ENCODE data around the gene SLC28A1.

DNA sequence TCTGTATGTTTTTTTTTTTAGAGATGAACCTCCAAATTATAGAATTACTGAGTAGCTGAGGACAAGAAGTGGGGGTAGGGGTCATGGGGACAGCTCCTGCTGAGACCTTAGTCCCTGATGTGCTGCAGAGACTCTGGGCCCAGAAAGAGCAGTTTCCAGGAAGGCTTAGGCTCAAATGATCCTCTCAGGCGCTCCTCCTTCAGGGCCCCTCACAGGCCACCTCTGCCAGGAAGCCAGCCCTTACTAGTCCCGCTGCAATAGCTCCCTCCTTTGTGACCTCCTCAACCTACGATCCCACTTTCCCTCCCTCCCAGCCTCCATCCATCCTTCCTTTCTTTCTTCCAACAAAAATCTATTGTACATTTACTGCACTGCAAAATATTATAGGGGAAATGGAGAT lies 24.6 kb downstream of the SLC28A1 start:
- TF ChIP-seq, protein P1, sequence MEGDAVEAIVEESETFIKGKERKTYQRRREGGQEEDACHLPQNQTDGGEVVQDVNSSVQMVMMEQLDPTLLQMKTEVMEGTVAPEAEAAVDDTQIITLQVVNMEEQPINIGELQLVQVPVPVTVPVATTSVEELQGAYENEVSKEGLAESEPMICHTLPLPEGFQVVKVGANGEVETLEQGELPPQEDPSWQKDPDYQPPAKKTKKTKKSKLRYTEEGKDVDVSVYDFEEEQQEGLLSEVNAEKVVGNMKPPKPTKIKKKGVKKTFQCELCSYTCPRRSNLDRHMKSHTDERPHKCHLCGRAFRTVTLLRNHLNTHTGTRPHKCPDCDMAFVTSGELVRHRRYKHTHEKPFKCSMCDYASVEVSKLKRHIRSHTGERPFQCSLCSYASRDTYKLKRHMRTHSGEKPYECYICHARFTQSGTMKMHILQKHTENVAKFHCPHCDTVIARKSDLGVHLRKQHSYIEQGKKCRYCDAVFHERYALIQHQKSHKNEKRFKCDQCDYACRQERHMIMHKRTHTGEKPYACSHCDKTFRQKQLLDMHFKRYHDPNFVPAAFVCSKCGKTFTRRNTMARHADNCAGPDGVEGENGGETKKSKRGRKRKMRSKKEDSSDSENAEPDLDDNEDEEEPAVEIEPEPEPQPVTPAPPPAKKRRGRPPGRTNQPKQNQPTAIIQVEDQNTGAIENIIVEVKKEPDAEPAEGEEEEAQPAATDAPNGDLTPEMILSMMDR (conservative IDR thresholded peaks at IDR 0.05; ENCODE audit: low read depth, low read length): no peak
- TF ChIP-seq EZH2phosphoT487 (IDR thresholded peaks at IDR 0.05; ENCODE audit: borderline replicate concordance, low read length) (no peak), EZH2 (IDR thresholded peaks at IDR 0.05; ENCODE audit: low read length, unreplicated experiment) (no peak)
